Liver (tissue), 9 donors: Measurements from ENCODE around the gene SUPT5H. TPM values are rescaled to one million over a fixed set of nuclear protein-coding genes. Genes with fewer than 3 reads are reported as not detected.

Experiments
- DNase-seq: peaks from one replicate; pipeline ENCODE4 v3.0.0-alpha.2; 2017; ENCODE audit warnings: low spot score
- H3K27ac ChIP-seq, 2 donors: one replicate each; pipeline ENCODE4 v1.7.0; 2013; ENCODE audit warnings: inconsistent platforms in 2 of 2, low read length in 2 of 2, control low read depth in 1 of 2, low read depth in 1 of 2, mild to moderate bottlenecking in 1 of 2
- H3K27me3 ChIP-seq, 4 donors: one replicate each; pipeline versions ENCODE4 v1.6.1 to v1.7.0; 2013; ENCODE audit warnings: low read length in 3 of 4, inconsistent platforms in 1 of 4, mild to moderate bottlenecking in 1 of 4, moderate library complexity in 1 of 4; ENCODE audit not compliant: control insufficient read depth in 4 of 4, insufficient read depth in 4 of 4
- H3K36me3 ChIP-seq, 4 donors: one replicate each; pipeline versions ENCODE4 v1.6.1 to v1.7.0; 2013; ENCODE audit warnings: low read length in 3 of 4, mild to moderate bottlenecking in 3 of 4, low read depth in 1 of 4, moderate library complexity in 1 of 4; ENCODE audit not compliant: control insufficient read depth in 4 of 4, insufficient read depth in 3 of 4
- H3K4me1 ChIP-seq, 4 donors: one replicate each; pipeline versions ENCODE4 v1.6.1 to v1.7.0; 2013; ENCODE audit warnings: low read length in 3 of 4, mild to moderate bottlenecking in 3 of 4, moderate library complexity in 1 of 4; ENCODE audit not compliant: control insufficient read depth in 4 of 4, insufficient read depth in 4 of 4
- H3K4me3 ChIP-seq, 3 donors: one replicate each; pipeline versions ENCODE4 v1.6.1 to v1.7.0; 2013; ENCODE audit warnings: low read length in 3 of 3, control low read depth in 1 of 3, low read depth in 1 of 3, mild to moderate bottlenecking in 1 of 3
- H3K9ac ChIP-seq, 2 donors: one replicate each; pipeline ENCODE4 v1.7.0; 2013; ENCODE audit warnings: low read length in 2 of 2, mild to moderate bottlenecking in 2 of 2, moderate library complexity in 2 of 2, control low read depth in 1 of 2, low read depth in 1 of 2
- H3K9me3 ChIP-seq, 4 donors: one replicate each; pipeline versions ENCODE4 v1.6.1 to v1.7.0; 2013; ENCODE audit warnings: low read length in 3 of 4; ENCODE audit not compliant: control insufficient read depth in 4 of 4
- CTCF ChIP-seq: fragments of 150-350 bp; IDR thresholded peaks from 2 replicates; pipeline ENCODE4 v1.5.1; 2017; ENCODE audit warnings: improper control_type of control experiment, low read depth, low read length; ENCODE audit not compliant: missing input control
- EGR1 ChIP-seq, 2 donors: IDR thresholded peaks; 2 replicates each; pipeline ENCODE4 v1.6.1; 2016 to 2018; ENCODE audit warnings: antibody characterized with exemption in 2 of 2, low read depth in 2 of 2
- FOXA1 ChIP-seq: IDR thresholded peaks from 2 replicates; pipeline ENCODE4 v1.6.1; 2016; ENCODE audit warnings: antibody characterized with exemption
- FOXA2 ChIP-seq: IDR thresholded peaks from 2 replicates; pipeline ENCODE4 v1.6.1; 2016; ENCODE audit warnings: antibody characterized with exemption
- GABPA ChIP-seq, 2 donors: IDR thresholded peaks in 1 of 2; conservative IDR thresholded peaks in 1 of 2; 2 replicates each; pipeline ENCODE4 v1.6.1; 2016; ENCODE audit warnings: antibody characterized with exemption in 2 of 2, mild to moderate bottlenecking in 1 of 2, moderate library complexity in 1 of 2
- HNF4A ChIP-seq, 2 donors: conservative IDR thresholded peaks; 2 replicates each; pipeline ENCODE4 v1.6.1; 2016; ENCODE audit warnings: antibody characterized with exemption in 2 of 2, mild to moderate bottlenecking in 2 of 2
- HNF4G ChIP-seq: IDR thresholded peaks from 2 replicates; pipeline ENCODE4 v1.6.1; 2016; ENCODE audit warnings: antibody characterized with exemption
- JUND ChIP-seq, 2 donors: IDR thresholded peaks; 2 replicates each; pipeline ENCODE4 v1.6.1; 2016; ENCODE audit warnings: antibody characterized with exemption in 2 of 2
- NR2F2 ChIP-seq: IDR thresholded peaks from 2 replicates; pipeline ENCODE4 v1.6.1; 2016; ENCODE audit warnings: antibody characterized with exemption
- RAD21 ChIP-seq, 2 donors: IDR thresholded peaks; 2 replicates each; pipeline ENCODE4 v1.6.1; 2016; ENCODE audit warnings: antibody characterized with exemption in 2 of 2, mild to moderate bottlenecking in 2 of 2
- REST ChIP-seq: IDR thresholded peaks from 2 replicates; pipeline ENCODE4 v1.6.1; 2016; ENCODE audit warnings: antibody characterized with exemption, mild to moderate bottlenecking
- RXRA ChIP-seq, 2 donors: IDR thresholded peaks; 2 replicates each; pipeline ENCODE4 v1.6.1; 2017 to 2018; ENCODE audit warnings: antibody characterized with exemption in 2 of 2, mild to moderate bottlenecking in 1 of 2
- SP1 ChIP-seq: IDR thresholded peaks from 2 replicates; pipeline ENCODE4 v1.6.1; 2018; ENCODE audit warnings: antibody characterized with exemption, mild to moderate bottlenecking
- TAF1 ChIP-seq: conservative IDR thresholded peaks from 2 replicates; pipeline ENCODE4 v1.6.1; 2016; ENCODE audit warnings: antibody characterized with exemption, mild to moderate bottlenecking
- YY1 ChIP-seq: IDR thresholded peaks from 2 replicates; pipeline ENCODE4 v1.6.1; 2016; ENCODE audit warnings: antibody characterized with exemption, mild to moderate bottlenecking
- ZBTB33 ChIP-seq: IDR thresholded peaks from 2 replicates; pipeline ENCODE4 v1.6.1; 2016; ENCODE audit warnings: antibody characterized with exemption
- WGBS: extraction: QIAGEN DNeasy Blood & Tissue Kit; methylation state at CpG from one replicate; pipeline ENCODE4 v1.1.7; 2013; 5-methylcytosine and 5-hydroxymethylcytosine counted together
- polyA plus RNA-seq, 2 donors: library from polyadenylated mRNA; stranded (reverse) in 1 of 2; unstranded in 1 of 2; fragments of 200-250 nt in 1 of 2; fragments of >200 nt in 1 of 2; fragmentation: Nextera tagmentation in 1 of 2; extraction: Ambion mirVana in 1 of 2; gene quantifications; one replicate each; pipeline versions ENCODE4 v1.2.1 to v1.2.3, GENCODE V29; 2013 to 2015
- total RNA-seq, 2 donors: library from RNA; depleted of rRNA; stranded (reverse); fragments of >200 nt; gene quantifications; one replicate each; pipeline ENCODE4 v1.2.3, GENCODE V29; 2014
- TF ChIP-seq, protein P1 (sequence below): IDR thresholded peaks from 2 replicates; pipeline ENCODE4 v1.6.1; 2016; ENCODE audit warnings: antibody characterized with exemption
- TF ChIP-seq, protein P2 (sequence below): IDR thresholded peaks from 2 replicates; pipeline ENCODE4 v1.6.1; 2016; ENCODE audit warnings: antibody characterized with exemption
- donor health status: healthy.
- donor health status: healthy.
- donor health status: healthy.
- donor health status: healthy.
- donor health status: healthy.

SUPT5H gene
- total and polyA plus RNA-seq, 4 donors, result 19.3 to 52.5 (median 45.2) TPM

DNA sequence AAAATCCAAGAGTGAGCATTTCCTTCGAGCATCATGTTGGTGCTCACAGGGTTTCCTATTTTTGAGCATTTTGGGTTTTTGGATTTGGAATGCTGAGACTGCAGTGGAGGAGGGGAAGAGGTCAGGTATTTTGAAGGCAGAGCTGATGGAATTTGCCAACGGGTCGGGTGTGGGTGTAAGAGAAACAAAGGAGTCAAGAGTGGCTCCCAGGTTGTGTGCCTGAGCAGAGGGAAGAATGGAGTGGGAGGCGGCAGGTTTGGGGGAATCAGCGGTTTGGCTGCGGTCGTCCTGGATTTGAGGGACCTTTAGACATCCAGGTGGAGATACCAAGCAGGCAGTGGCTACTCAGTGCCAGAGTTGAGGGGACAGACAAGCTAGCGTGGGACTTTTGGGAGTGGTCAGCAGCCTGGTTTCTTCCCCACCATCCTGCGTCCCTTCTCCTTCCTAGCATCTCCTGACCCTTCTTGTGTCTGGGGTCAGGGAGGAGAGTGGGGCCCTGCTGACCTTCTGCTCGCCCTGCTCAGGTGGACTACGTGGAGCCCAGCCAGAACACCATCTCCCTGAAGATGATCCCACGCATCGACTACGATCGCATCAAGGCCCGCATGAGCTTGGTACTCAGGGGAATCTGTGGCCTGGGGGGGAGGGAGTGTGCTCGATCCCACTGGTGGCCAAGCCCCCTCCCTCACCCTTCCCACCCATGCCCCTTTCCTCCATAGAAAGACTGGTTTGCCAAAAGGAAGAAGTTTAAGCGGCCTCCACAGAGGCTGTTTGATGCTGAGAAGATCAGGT, 20.8 kb downstream of the SUPT5H start (continued):
- TF ChIP-seq ZBTB33, result no peak
- no peak for TF ChIP-seq EGR1 (IDR thresholded peaks at IDR 0.05; ENCODE audit: low read depth in 2 of 2)

GRCh38 chr19:39467941-39468340, 22.6 kb downstream of the SUPT5H start:
- WGBS, result 95% methylated on average over 7 of the region's 7 CpGs

More at GRCh38 chr19:39467941-39468340, 22.6 kb downstream of the SUPT5H start:
- H3K9me3 ChIP-seq, result no peaks in the 10 kb centered on the region
- no peak for DNase-seq
- TF ChIP-seq TAF1 (no peak), SP1 (no peak), HNF4G (no peak), CTCF (no peak), EGR1 (IDR thresholded peaks at IDR 0.05; ENCODE audit: low read depth in 2 of 2) (no peak), HNF4A (conservative IDR thresholded peaks at IDR 0.05) (no peak), JUND (IDR thresholded peaks at IDR 0.05) (no peak), RXRA (IDR thresholded peaks at IDR 0.05) (no peak), FOXA2 (no peak), ZBTB33 (no peak), REST (no peak), YY1 (no peak), FOXA1 (no peak), GABPA (IDR thresholded peaks at IDR 0.05 in 1 of 2, conservative IDR thresholded peaks at IDR 0.05 in 1 of 2) (no peak), RAD21 (IDR thresholded peaks at IDR 0.05) (no peak), NR2F2 (no peak)
- TF ChIP-seq, protein P1, sequence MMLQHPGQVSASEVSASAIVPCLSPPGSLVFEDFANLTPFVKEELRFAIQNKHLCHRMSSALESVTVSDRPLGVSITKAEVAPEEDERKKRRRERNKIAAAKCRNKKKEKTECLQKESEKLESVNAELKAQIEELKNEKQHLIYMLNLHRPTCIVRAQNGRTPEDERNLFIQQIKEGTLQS, result no peak
- TF ChIP-seq, protein P2, sequence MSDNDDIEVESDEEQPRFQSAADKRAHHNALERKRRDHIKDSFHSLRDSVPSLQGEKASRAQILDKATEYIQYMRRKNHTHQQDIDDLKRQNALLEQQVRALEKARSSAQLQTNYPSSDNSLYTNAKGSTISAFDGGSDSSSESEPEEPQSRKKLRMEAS, result no peak
- no peak overlapping the region for H3K27ac ChIP-seq
- peaks cover 43 to 94% (median 72%) of the 10 kb centered on the region in 4 donors for H3K36me3 ChIP-seq
- no peaks in the 10 kb centered on the region for H3K27me3 ChIP-seq
- H3K4me1 ChIP-seq, result no peaks in the 10 kb centered on the region
- no peak overlapping the region for H3K4me3 ChIP-seq
- no peak overlapping the region for H3K9ac ChIP-seq
